T-helper 1 cell treated with Interleukin-12 subunit alpha and Interleukin-12 subunit beta and Interleukin-4 antibody, amounts not matched to agents 30 μg/mL and 1 μg/mL, for 36 hours (primary cell): ENCODE measurements around the gene DMRT1.

Experiments
- H3K27ac Mint-ChIP-seq: one replicate; pipeline ENCODE4 v1.8.0; 2021; ENCODE audit warnings: mild to moderate bottlenecking, mixed read lengths
- H3K27me3 Mint-ChIP-seq: one replicate; pipeline ENCODE4 v1.8.0; 2021; ENCODE audit warnings: low read depth, mixed read lengths
- H3K36me3 Mint-ChIP-seq: one replicate; pipeline ENCODE4 v1.8.0; 2021; ENCODE audit warnings: low read depth, mixed read lengths
- H3K4me1 Mint-ChIP-seq: one replicate; pipeline ENCODE4 v1.8.0; 2021; ENCODE audit warnings: low read depth, mixed read lengths
- H3K4me3 Mint-ChIP-seq: one replicate; pipeline ENCODE4 v1.8.0; 2021; ENCODE audit warnings: mild to moderate bottlenecking, moderate library complexity, mixed read lengths
- H3K9me3 Mint-ChIP-seq: one replicate; pipeline ENCODE4 v1.8.0; 2021; ENCODE audit warnings: mixed read lengths

Gene DMRT1

GRCh38 chr9:926976-927375 is 85.5 kb downstream of the DMRT1 start:
- Mint-ChIP-seq H3K9me3 (no peaks in the 10 kb centered on the region), H3K4me3 (no peak overlapping the region), H3K27me3 (peaks cover 12% of the 10 kb centered on the region), H3K36me3 (no peaks in the 10 kb centered on the region), H3K27ac (no peak overlapping the region), H3K4me1 (no peaks in the 10 kb centered on the region)

DNA sequence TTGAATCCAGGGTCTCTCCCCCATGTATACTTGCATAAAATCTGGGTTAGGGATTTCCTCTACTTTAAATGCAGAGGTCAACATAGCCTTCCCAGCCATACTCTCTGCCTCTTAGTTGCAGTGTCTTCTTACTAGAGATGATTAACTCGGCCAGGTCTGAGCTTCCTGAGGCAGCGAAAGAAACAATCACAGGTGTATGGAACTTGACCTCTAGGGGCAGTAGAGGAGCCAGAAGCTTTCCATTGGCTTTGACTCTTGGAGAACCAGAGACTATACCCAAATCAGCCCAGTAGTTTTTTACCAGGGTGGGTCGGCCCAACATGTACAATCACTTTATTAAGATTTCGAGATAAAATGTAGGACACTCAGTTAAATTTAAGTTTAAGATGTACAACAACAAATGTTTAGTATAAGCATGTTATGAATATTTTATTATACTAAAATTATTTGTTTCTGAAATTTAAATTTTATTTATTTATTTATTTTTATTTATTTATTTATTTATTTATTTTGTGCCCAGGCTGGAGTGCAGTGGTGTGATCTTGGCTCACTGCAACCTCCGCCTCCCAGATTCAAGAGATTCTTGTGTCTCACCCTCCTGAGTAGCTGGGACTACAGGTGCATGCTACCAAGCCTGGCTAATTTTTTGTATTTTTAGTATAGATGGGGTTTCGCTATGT is 87.0 kb downstream of the DMRT1 start:
- Mint-ChIP-seq H3K27ac (no peak overlapping the region), H3K4me3 (no peak overlapping the region), H3K4me1 (no peaks in the 10 kb centered on the region), H3K9me3 (no peaks in the 10 kb centered on the region), H3K36me3 (no peaks in the 10 kb centered on the region), H3K27me3 (peaks cover 9% of the 10 kb centered on the region)

- H3K9me3 Mint-ChIP-seq = no peaks in the 10 kb centered on the region
- H3K36me3 Mint-ChIP-seq = no peaks in the 10 kb centered on the region
- peaks cover 11% of the 10 kb centered on the region for H3K27me3 Mint-ChIP-seq
- H3K4me1 Mint-ChIP-seq = no peaks in the 10 kb centered on the region
- no peak overlapping the region for H3K27ac Mint-ChIP-seq
- H3K4me3 Mint-ChIP-seq = no peak overlapping the region
These were observed 88.2 kb downstream of the DMRT1 start for GRCh38 chr9:929719-930118.

- H3K4me1 Mint-ChIP-seq = no peaks in the 10 kb centered on the region
- peaks cover 3% of the 10 kb centered on the region for H3K9me3 Mint-ChIP-seq
- peaks cover 14% of the 10 kb centered on the region for H3K27me3 Mint-ChIP-seq
- no peak overlapping the region for H3K27ac Mint-ChIP-seq
- no peak overlapping the region for H3K4me3 Mint-ChIP-seq
- no peaks in the 10 kb centered on the region for H3K36me3 Mint-ChIP-seq
These were observed 91.9 kb downstream of the DMRT1 start for GRCh38 chr9:933356-933755.

DNA sequence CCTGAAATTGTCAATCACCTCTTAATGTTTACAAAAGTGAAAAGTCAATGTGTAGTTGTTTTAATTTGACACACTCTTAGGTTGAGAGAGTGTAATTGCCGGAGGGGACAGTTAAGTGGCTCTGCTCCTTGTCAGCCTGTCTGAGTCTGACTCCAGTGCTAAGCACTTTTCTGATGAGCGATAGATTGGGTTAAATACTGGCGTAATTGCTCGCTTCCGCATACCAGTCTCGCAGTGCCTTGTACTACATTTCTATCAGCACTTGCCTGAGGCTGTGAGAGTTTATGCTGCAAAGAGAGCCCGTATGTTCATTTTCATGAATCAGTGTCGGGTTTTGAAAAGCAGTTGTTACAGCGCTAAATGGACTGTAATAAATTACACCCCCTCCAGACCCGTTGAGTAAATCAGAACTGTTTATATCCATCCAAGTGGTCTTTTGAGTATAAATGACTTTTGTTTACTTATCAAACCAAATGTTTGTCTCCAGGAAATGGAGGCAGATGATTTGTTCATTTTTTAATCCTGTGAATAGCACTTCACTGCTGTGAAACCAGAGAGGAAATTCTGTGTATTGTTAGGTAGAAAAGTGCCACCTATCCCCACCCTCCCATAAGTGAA is 94.0 kb downstream of the DMRT1 start:
- H3K9me3 Mint-ChIP-seq = peaks cover 13% of the 10 kb centered on the region
- H3K36me3 Mint-ChIP-seq = no peaks in the 10 kb centered on the region
- no peak overlapping the region for H3K27ac Mint-ChIP-seq
- H3K27me3 Mint-ChIP-seq = peaks cover 19% of the 10 kb centered on the region
- H3K4me3 Mint-ChIP-seq = no peak overlapping the region
- no peaks in the 10 kb centered on the region for H3K4me1 Mint-ChIP-seq

DNA sequence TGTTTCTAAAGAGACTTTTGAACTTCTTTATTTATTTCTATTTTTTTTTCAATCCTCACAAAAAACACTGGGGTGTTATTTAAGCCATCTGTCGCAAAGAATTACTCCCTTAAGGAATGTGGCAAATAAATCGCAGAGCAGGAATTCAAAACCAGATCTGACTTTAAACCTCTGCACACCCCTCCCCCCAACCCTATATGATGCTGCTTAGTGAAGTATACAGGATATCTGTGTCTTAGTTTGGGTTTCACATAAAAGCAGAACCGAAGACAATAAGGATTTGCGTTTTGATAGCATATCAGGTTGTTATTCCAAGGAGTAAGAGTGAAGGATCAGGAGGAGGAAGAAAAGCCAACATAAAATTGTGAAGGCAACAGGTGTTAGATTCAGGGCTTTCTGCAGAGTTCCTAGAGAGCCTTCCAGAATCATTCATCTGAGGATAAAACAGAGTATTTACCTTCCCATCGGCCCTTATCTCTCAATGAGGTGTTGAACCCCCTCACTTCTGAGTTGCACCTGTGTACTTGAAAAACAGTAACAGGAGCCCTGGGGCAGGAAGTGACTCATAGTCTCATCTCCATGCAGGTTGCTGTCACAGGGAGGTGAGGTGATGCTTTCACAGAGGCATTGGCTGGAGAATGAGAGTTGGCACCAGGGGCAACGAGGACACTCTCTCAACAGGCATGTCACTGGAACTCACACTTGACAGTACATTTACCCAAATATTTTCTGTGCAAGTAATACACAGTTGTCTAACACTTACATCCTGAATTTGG is 101.5 kb downstream of the DMRT1 start:
- Mint-ChIP-seq H3K4me3 (no peak overlapping the region), H3K27ac (no peak overlapping the region), H3K27me3 (peaks cover 23% of the 10 kb centered on the region), H3K36me3 (no peaks in the 10 kb centered on the region), H3K9me3 (peaks cover 10% of the 10 kb centered on the region), H3K4me1 (no peaks in the 10 kb centered on the region)

GRCh38 chr9:947985-948384 is 106.5 kb downstream of the DMRT1 start:
- Mint-ChIP-seq H3K27me3 (peaks cover 27% of the 10 kb centered on the region), H3K27ac (no peak overlapping the region), H3K9me3 (no peaks in the 10 kb centered on the region), H3K36me3 (no peaks in the 10 kb centered on the region), H3K4me3 (no peak overlapping the region), H3K4me1 (no peaks in the 10 kb centered on the region)

GRCh38 chr9:948497-948896 is 107.0 kb downstream of the DMRT1 start:
- no peaks in the 10 kb centered on the region for H3K9me3 Mint-ChIP-seq
- H3K27ac Mint-ChIP-seq = no peak overlapping the region
- H3K4me1 Mint-ChIP-seq = no peaks in the 10 kb centered on the region
- H3K36me3 Mint-ChIP-seq = no peaks in the 10 kb centered on the region
- peaks cover 22% of the 10 kb centered on the region for H3K27me3 Mint-ChIP-seq
- no peak overlapping the region for H3K4me3 Mint-ChIP-seq

GRCh38 chr9:950139-950538 is 108.6 kb downstream of the DMRT1 start:
- H3K27ac Mint-ChIP-seq = no peak overlapping the region
- H3K36me3 Mint-ChIP-seq = no peaks in the 10 kb centered on the region
- no peak overlapping the region for H3K4me3 Mint-ChIP-seq
- no peaks in the 10 kb centered on the region for H3K4me1 Mint-ChIP-seq
- no peaks in the 10 kb centered on the region for H3K9me3 Mint-ChIP-seq
- H3K27me3 Mint-ChIP-seq = peaks cover 21% of the 10 kb centered on the region

DNA sequence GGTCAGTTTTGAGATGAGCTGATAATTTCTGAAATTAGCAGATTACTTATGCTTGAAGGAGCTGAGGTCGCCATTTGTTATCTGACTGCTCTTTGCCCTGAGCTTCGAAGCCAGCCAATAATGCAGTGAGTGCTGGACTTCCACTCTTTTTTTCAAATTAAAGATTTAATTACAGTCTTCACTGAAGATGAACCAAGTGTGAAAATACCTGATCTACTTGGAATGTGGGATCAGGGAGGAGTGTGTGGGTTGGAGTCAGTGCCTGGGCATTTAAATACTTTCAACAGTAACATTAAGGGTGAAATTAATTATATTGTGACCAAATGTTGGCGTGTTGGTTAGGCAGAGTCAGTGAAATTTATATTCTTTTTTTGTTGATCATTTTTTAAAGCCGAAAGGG is 111.0 kb downstream of the DMRT1 start:
- Mint-ChIP-seq H3K9me3 (no peaks in the 10 kb centered on the region), H3K27ac (no peak overlapping the region), H3K4me1 (no peaks in the 10 kb centered on the region), H3K36me3 (no peaks in the 10 kb centered on the region), H3K27me3 (peaks cover 14% of the 10 kb centered on the region), H3K4me3 (no peak overlapping the region)

GRCh38 chr9:959105-959504 is 117.6 kb downstream of the DMRT1 start:
- no peaks in the 10 kb centered on the region for H3K36me3 Mint-ChIP-seq
- peaks cover 27% of the 10 kb centered on the region for H3K27me3 Mint-ChIP-seq
- H3K4me3 Mint-ChIP-seq = no peak overlapping the region
- H3K9me3 Mint-ChIP-seq = no peaks in the 10 kb centered on the region
- H3K27ac Mint-ChIP-seq = no peak overlapping the region
- no peaks in the 10 kb centered on the region for H3K4me1 Mint-ChIP-seq

DNA sequence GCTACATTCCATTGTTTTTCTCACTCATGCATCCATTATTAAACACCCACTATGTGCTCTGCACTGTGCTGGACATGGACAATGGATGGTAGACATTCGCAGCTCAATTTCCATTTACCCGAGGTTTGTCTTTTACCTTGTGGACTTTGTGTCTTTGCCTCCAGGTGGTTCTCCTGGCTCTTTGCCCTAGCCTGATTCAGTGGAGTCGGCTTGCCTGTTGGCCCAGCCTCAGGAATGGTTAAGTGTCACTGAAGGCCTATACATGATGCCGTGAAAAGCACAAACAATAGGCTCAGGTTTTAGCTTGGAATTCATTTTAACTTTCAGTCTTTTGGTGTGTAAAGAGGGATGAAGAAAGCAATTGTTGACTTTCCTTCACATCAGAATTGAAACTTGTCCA is 118.4 kb downstream of the DMRT1 start:
- H3K4me3 Mint-ChIP-seq = no peak overlapping the region
- no peaks in the 10 kb centered on the region for H3K9me3 Mint-ChIP-seq
- no peaks in the 10 kb centered on the region for H3K4me1 Mint-ChIP-seq
- H3K27ac Mint-ChIP-seq = no peak overlapping the region
- H3K36me3 Mint-ChIP-seq = no peaks in the 10 kb centered on the region
- peaks cover 35% of the 10 kb centered on the region for H3K27me3 Mint-ChIP-seq

GRCh38 chr9:962023-962422 is 120.5 kb downstream of the DMRT1 start:
- peaks cover 52% of the 10 kb centered on the region for H3K27me3 Mint-ChIP-seq

DNA sequence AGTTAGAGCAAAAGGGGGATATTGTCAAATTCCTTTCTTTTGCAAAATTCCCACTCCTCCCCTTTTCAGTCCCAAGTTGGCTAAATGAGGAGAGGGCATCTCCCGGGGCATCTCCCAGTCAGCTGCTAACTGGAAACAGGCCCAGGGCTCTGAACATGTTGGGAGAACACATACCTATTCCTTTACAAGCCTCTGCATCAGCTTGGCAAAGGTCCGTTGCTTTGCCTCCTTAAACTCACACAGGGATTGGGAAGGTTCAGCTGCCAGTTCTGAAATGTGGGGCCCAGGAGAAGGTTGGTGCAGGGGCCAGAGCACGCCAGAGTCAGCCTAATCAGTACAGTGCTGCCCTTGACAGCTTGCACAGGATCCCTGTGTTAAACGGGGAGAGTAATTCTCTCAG is 124.0 kb downstream of the DMRT1 start:
- H3K27me3 Mint-ChIP-seq = peaks cover 87% of the 10 kb centered on the region
- no peaks in the 10 kb centered on the region for H3K9me3 Mint-ChIP-seq
- no peaks in the 10 kb centered on the region for H3K36me3 Mint-ChIP-seq
- H3K4me1 Mint-ChIP-seq = no peaks in the 10 kb centered on the region
- no peak overlapping the region for H3K27ac Mint-ChIP-seq
- no peak overlapping the region for H3K4me3 Mint-ChIP-seq

More at GRCh38 chr9:962023-962422, 120.5 kb downstream of the DMRT1 start:
- H3K4me3 Mint-ChIP-seq = no peak overlapping the region
- H3K36me3 Mint-ChIP-seq = no peaks in the 10 kb centered on the region
- no peak overlapping the region for H3K27ac Mint-ChIP-seq
- no peaks in the 10 kb centered on the region for H3K9me3 Mint-ChIP-seq
- H3K4me1 Mint-ChIP-seq = no peaks in the 10 kb centered on the region

GRCh38 chr9:966870-967269 is 125.4 kb downstream of the DMRT1 start:
- Mint-ChIP-seq H3K36me3 (no peaks in the 10 kb centered on the region), H3K27me3 (peaks cover 86% of the 10 kb centered on the region), H3K4me1 (no peaks in the 10 kb centered on the region), H3K9me3 (no peaks in the 10 kb centered on the region), H3K27ac (no peak overlapping the region), H3K4me3 (no peak overlapping the region)
